HG03558 (cell line): ENCODE results near the gene PLD3.
"Not testable (repeated sequence)": the region's sequence is repeated elsewhere in the genome, so short reads cannot be mapped to it uniquely, and the experiment has no call there.

Experiments
- ATAC-seq: cut with Tn5 transposase; IDR thresholded peaks from one replicate; pipeline ENCODE4 v1.9.1; 2021; ENCODE audit warnings: moderate number of reproducible peaks; ENCODE audit not compliant: unreplicated experiment; ENCODE audit errors: extremely low read depth

Gene PLD3

DNA sequence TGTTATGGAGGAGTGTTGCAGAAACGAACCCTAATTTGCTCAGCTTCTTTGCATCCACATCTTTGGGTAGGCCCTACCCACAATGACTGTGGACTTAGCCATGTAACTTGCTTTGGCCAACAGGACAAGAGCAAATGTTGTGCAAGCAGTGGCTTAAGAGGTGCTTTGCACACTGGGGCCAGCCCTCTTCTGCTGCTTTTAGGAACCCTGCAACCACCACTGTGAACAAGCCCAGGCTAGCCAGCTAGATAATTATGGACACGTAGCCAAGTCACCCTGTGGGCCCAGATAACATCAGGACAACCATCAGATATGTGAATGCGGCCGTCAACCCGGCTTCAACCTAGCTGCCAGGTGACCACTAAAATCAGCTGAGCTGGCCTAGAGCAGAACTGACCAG lies 17.4 kb upstream of the PLD3 start:
- no peak for ATAC-seq

DNA sequence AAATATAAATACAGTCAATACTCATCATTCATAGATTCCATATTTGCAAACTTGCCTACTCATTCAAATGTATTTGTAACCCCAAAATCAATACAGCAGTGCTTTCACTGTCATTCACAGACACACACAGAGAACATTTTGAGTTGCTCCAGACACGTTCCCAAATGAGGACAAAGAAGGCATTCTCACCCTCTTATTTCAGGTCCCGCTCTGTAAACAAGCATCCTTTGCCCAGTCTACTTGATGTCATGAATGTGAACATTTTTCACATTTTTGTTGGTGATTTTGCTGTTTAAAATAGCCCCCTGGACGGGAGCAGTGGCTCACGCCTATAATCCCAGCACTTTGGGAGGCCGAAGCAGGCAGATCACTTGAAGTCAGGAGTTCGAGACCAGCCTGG lies 15.8 kb upstream of the PLD3 start:
- ATAC-seq, result no peak

GRCh38 chr19:40333083-40333482 lies 15.4 kb upstream of the PLD3 start:
- not testable (repeated sequence) for ATAC-seq

DNA sequence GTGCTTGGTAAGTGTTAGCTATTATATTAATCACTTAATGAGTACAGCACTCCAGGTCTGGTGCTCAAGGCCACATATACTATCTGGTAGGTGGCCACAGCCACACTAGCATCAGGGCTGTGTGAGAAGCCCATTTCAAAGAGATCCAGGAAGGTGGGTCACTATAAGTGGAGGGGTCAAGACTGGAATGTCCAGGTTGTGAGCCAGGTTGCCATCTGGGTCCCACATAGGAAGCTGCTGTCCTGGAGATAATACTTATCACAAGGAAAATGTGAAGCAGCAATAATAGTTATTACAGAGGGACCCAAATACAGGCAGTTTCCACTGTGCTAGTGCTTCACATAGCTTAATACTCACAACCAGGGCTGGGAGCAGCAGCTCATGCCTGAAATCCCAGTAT lies 13.4 kb upstream of the PLD3 start:
- no peak for ATAC-seq

DNA sequence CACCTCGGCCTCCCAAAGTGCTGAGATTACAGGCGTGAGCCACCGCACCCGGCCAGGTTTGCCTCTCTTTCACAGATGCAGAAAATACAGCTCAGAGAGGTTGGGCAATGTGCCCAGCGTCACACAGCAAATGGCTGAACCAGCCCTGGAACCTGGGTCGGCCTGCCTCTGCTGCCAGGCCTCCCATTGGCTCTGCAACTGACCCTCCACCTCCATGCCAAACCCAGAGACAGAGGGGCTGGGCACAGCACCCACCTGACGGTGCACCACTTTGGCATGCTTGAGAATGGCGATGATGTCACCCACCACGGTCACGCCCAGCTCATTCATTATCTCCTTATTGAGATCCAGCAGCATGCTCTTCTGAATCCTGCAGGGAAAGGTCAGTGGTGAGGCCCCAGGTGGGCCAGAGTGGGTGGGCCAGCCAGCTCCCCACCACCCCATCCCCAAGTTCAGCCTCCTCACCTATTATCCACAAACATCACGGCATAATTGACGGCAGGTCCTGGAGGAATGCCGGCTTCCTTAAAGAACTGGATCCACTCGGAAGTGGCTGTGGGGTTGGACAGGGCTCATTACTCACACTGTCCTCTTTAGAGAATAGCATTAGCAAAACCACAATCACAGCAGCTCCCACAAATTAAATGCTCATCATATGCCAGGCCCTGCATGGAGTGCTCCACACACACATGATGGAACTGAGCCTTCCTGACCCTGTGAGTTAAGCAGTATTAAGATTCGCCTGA lies 12.5 kb upstream of the PLD3 start:
- ATAC-seq, result no peak

DNA sequence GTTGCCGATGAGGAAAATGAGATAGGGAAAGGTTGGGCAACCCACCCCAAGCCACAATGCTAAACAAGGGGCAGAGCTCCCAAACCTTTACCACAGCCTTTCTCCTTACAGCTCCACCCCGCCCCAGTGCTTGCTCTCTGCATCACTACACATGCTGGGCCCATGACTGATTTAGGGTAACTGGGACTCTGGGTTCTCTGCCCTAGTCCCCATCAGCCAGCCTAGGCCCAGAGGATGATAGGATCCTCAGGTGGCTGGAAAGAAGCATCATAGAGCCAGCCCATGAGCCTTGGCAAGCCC lies 11.9 kb upstream of the PLD3 start:
- no peak for ATAC-seq

- ATAC-seq, result no peak
These were observed 11.4 kb upstream of the PLD3 start for GRCh38 chr19:40337107-40337506.

DNA sequence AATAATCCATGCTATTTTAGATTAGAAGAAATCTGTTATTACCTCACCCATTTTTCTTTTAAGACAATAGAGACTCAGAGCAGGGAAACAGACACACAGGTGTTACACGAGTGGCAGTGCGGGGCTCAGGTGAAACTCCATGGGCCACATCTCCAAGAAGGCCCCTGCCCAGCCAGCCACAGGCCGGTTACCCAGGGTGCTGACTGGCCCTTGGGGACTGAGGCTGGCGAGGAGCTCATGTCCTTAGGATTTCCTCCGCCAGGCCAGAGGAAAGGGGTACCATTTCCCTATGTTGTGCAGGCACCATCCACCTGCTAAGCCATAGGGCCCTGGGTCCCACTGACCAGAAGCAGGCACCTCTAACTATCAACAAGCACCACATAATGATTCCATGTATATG lies 10.9 kb upstream of the PLD3 start:
- ATAC-seq, result no peak

DNA sequence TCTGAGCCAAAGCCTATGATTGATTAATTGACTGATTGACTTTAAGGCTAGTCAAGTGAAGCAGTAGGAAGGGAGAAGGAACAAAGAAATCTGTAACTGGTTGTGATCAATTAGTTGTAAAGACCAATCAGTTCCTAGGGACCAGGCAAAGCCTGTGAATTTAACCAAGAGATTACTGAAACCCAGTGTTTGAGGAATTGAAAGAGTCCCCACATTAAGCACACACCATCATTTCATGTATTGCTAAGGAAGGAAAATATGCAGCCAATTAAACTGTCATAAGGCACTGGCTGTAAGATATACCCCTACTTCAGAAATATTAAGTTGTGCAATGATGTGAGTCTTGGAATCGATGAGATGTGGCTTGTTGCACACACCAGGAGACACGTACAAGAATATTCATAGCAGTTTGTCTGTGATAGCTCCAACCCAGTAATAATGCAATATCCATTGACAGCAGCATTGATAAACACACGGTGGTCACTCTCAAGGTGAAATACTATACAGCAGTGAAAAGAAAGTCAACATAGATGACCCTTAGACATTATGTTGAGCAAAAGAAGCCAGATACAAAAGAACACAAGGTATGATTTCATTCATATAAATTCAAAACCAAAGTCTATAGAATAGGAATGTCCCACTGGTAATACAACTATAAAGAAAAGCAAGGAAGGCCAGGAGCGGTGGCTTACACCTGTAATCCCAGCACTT lies 9.3 kb upstream of the PLD3 start:
- ATAC-seq, result no peak

- no peak for ATAC-seq
These were observed 6.7 kb upstream of the PLD3 start for GRCh38 chr19:40341601-40342482.

- ATAC-seq, result no peak
These were observed 5.7 kb upstream of the PLD3 start for GRCh38 chr19:40342644-40343311.

DNA sequence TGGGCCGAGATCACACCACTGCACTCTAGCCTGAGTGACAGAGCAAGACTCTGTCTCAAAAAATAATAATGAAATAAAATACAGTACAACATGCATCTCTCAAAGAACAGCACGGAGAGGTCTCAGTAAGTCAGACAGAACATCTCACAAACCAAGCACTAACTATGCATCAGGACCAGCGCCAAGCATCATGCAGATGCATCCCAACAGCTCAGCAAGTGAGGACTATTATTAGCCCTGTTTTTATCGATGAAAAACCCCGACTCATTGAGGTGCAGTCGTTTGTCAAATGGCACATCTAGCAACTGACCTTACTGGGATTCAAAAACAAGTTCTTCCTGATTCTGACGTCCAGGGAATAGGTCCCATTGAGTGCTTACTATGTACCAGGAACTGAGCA lies 4.1 kb upstream of the PLD3 start:
- ATAC-seq, result no peak

DNA sequence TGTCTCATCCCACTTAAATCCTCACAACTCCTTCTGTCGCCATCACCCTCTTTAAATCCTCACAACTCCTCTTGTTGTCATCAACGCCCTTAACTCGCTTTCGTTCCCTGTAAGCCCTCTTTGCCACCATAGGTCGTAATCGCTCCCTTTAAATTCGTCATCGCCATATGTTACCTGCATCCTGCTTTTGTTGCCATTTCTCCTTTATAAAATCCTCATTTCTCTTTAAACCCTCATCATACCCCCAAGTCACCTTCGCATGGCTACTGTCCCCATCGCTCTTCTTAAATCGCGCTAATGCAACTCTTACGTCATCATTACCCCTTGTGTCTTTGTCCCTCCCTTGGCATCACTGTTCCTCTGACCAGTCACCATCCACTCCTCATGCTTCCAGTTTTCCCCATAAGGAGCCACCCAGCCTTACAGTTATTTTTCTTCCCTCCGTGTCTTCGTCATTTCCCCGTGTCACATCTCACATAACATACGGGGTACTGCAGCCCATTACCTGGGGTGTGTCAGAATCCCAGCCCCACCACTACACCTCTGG lies 539 bp downstream of the PLD3 start:
- no peak for ATAC-seq

DNA sequence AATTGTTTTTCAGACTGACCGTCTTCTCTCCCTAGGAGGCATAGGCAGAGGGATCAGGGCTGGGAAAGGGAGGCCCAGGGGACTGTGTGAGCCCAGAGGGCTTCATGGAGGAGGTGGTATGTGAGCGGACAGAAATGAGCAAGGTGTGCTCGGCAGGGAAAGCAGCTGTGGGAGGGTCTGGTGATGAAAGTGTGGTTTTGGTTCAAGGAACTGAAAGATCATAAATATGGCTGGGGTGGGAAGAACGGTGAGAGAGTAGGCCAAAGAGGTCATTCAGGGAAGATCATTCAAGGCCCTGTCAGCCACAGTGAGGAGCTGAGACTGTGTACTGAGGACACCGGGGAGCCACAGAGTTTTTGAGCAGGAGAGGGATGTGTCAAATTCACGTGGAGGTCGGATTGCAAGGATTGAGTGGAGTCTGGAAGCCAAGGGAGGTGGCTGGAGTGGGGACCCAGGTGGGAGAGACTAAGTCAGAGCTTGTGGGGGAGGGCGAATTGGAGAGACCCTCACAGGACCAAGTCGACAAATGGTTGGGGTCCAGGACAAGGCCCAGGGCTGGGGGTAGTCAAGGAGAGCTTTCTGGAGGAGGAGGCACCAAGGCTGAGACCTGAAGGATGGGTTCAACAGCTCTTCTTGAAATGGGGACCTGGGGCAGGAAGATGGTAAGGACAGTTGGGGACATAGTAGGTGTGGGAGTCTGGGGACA lies 7.6 kb downstream of the PLD3 start:
- ATAC-seq, result no peak

DNA sequence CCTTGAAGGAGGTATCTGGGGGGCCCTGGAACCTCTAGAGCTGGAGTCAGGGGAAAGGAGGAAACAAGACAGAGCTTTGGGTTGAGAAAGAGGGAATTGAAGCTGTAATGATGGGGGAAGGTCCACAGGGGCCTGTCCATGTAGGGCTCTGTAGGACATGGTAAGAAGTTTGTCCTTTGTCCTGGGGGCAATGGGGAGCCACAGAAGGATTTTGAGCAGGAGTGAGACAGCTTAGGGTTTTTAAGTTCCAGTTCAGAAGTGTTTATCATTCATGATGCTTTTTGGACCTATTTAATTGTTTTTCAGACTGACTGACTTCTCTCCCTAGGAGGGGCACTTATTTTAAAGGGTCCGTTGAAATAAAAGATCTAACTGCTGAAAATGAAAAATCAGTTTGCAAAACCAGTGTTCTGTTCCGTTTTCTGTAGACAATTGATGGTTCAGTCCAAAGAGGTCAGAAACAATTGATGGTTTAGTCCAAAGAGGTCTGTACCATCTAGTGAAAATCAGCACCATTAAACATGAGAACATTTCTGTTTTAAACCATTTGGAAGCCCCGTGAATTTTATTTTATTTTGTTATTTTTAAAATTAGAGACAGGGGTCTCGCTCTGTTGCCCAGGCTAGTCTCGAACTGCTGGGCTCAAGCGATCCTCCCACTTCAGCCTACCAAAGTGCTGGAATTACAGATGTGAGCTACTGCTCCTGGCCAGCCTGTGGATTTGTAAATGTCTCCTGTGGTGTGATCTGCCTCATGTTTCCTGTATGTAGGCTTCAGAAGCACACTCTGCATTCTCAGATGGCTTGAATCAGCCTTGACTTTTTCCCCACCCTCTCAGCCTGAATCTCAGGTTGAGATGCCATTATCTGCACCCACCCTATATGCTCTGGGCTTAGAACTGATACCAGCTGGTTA lies 8.4 kb downstream of the PLD3 start:
- no peak for ATAC-seq

GRCh38 chr19:40357640-40358039 lies 9.1 kb downstream of the PLD3 start:
- ATAC-seq, result no peak

GRCh38 chr19:40358773-40359172 lies 10.3 kb downstream of the PLD3 start:
- ATAC-seq, result no peak

DNA sequence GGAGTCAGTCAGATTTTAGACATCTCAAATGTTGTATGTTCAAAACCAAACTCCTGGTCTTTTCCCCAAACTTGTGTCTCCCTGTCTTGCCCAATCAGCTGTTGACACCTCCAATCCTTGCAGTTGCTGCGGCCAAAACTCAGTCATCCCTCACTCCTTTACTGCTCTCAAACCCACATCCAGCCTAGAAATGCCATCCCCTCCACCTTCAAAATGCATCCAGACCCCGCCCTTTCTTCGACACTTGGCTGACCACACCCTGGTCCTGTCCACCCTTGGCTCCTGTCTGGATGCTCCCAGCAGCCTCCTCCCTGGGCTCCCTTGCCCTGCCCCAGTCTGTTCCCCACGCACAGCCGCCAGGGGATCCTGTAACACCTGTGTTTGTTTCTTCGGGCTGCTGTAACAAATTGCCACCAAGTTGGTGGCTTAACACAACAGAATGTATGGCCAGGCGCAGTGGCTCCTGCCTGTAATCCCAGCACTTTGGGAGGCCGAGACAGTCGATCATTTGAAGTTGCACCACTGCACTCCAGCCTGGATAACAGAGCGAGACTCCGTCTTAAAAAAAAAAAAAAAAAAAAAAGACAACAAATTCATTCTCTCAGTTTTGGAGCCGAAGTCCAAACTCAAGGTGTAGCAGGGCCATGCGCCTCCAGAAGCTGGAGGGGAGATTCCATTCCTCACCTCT lies 11.7 kb downstream of the PLD3 start:
- no peak for ATAC-seq
